Thyroid gland (tissue), 4 donors: ENCODE data around the gene SERINC2. TPM values are rescaled to one million over a fixed set of nuclear protein-coding genes. Genes with fewer than 3 reads are reported as not detected.

Experiments used
- DNase-seq, 2 donors: peaks; one replicate each; pipeline ENCODE4 v3.0.0-alpha.2; 2019
- H3K27ac ChIP-seq, 3 donors: fragments of 200-600 bp; sonication (generic); 1 replicate in 2 of 3; 2 replicates in 1 of 3; pipeline ENCODE4 v1.5.1; 2016 to 2019; ENCODE audit warnings: mild to moderate bottlenecking in 1 of 3, moderate library complexity in 1 of 3
- H3K27me3 ChIP-seq: fragments of 200-600 bp; sonication (generic); one replicate; pipeline ENCODE4 v1.5.1; 2019
- H3K36me3 ChIP-seq, 2 donors: fragments of 200-600 bp; sonication (generic); one replicate each; pipeline ENCODE4 v1.5.1; 2016 to 2019
- H3K4me1 ChIP-seq, 2 donors: fragments of 200-600 bp; sonication (generic); one replicate each; pipeline ENCODE4 v1.5.1; 2017 to 2019
- H3K4me3 ChIP-seq, 3 donors: fragments of 200-600 bp; sonication (generic); replicated peaks in 1 of 3; 1 replicate in 2 of 3; 2 replicates in 1 of 3; pipeline ENCODE4 v1.5.1; 2016; ENCODE audit warnings: mild to moderate bottlenecking in 1 of 3
- H3K9me3 ChIP-seq: fragments of 200-600 bp; sonication (generic); one replicate; pipeline ENCODE4 v1.5.1; 2017
- POLR2A ChIP-seq, 2 donors: fragments of 450-650 bp; IDR thresholded peaks; one replicate each; pipeline ENCODE4 v1.6.1; 2017; ENCODE audit warnings: antibody characterized with exemption in 2 of 2, mild to moderate bottlenecking in 2 of 2, moderate library complexity in 1 of 2
- whole genome bisulfite sequencing, 2 donors: methylation state at CpG; one replicate each; pipeline ENCODE4 v1.1.5; 2017; 5-methylcytosine and 5-hydroxymethylcytosine counted together
- intact Hi-C: fragments of 100-400 bp; cut with DNase I; formaldehyde crosslinking; loops from one replicate; pipeline ENCODE4 v1.15.1; 2023
- total RNA-seq, 4 donors: library from RNA; depleted of rRNA; stranded (reverse); fragments of >200 nt; gene quantifications; one replicate each; pipeline ENCODE4 v1.2.3, GENCODE V29; 2016
- TF ChIP-seq, protein P1 (sequence below), 6 experiments: fragments of 200-600 bp in 3 of 6; fragments of 450-650 bp in 3 of 6; sonication (generic) in 3 of 6; IDR thresholded peaks; one replicate each; pipeline ENCODE4 v1.5.1; 2016 to 2019; ENCODE audit warnings: antibody characterized with exemption in 6 of 6, mild to moderate bottlenecking in 2 of 6, inconsistent platforms in 1 of 6, moderate library complexity in 1 of 6

SERINC2 gene
- total RNA-seq, 4 donors from 2014 or later = 28.9 to 57.7 (median 37.7) TPM

- Histone ChIP-seq H3K9me3 (no peaks in the 10 kb centered on the region), H3K4me1 (no peaks in the 10 kb centered on the region), H3K4me3 (no peak overlapping the region), H3K27me3 (no peaks in the 10 kb centered on the region), H3K27ac (no peak overlapping the region), H3K36me3 (no peaks in the 10 kb centered on the region)
- intact Hi-C loops = no loop called here
- WGBS, 2 donors = 55 to 86% methylated on average over 3 to 4 of the region's 4 CpGs
- no peak for TF ChIP-seq POLR2A (IDR thresholded peaks at IDR 0.05)
- TF ChIP-seq, protein P1, sequence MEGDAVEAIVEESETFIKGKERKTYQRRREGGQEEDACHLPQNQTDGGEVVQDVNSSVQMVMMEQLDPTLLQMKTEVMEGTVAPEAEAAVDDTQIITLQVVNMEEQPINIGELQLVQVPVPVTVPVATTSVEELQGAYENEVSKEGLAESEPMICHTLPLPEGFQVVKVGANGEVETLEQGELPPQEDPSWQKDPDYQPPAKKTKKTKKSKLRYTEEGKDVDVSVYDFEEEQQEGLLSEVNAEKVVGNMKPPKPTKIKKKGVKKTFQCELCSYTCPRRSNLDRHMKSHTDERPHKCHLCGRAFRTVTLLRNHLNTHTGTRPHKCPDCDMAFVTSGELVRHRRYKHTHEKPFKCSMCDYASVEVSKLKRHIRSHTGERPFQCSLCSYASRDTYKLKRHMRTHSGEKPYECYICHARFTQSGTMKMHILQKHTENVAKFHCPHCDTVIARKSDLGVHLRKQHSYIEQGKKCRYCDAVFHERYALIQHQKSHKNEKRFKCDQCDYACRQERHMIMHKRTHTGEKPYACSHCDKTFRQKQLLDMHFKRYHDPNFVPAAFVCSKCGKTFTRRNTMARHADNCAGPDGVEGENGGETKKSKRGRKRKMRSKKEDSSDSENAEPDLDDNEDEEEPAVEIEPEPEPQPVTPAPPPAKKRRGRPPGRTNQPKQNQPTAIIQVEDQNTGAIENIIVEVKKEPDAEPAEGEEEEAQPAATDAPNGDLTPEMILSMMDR (IDR thresholded peaks at IDR 0.05) = no peak
- DNase-seq = no peak
Measured at GRCh38 chr1:31442648-31442994, 29.6 kb downstream of the SERINC2 start.

DNA sequence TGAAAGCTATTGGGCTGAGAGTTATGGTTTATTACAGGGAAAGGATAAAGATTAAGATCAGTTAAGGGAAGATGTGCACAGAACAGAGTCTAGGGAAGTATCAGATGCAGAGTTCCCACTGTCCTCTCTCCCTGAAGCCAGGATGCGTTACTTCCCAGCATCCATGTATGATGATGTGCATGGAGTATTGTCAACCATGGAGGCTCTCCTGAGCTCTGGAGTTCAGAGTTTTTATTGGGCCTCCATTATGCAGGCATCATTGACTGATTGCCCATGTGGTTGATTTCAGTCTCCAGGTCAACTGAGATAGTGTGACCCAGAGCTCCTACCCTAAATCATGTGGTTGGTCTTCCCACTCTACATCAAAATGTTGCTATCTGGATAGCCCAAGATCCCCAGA lies 30.7 kb downstream of the SERINC2 start:
- 100% methylated on average over 1 of the region's 1 CpG for WGBS, 2 donors
- intact Hi-C loops = no loop called here
- Histone ChIP-seq H3K27ac (no peak overlapping the region), H3K4me3 (no peak overlapping the region), H3K27me3 (no peaks in the 10 kb centered on the region), H3K9me3 (no peaks in the 10 kb centered on the region), H3K4me1 (no peaks in the 10 kb centered on the region), H3K36me3 (no peaks in the 10 kb centered on the region)
- no peak for TF ChIP-seq POLR2A (IDR thresholded peaks at IDR 0.05)
- TF ChIP-seq, protein P1 (IDR thresholded peaks at IDR 0.05) = no peak
- DNase-seq = no peak

- Histone ChIP-seq H3K27me3 (no peaks in the 10 kb centered on the region), H3K27ac (no peak overlapping the region), H3K4me3 (no peak overlapping the region), H3K36me3 (no peaks in the 10 kb centered on the region), H3K9me3 (no peaks in the 10 kb centered on the region), H3K4me1 (no peaks in the 10 kb centered on the region)
- DNase-seq = no peak
- TF ChIP-seq POLR2A (IDR thresholded peaks at IDR 0.05) = no peak
- TF ChIP-seq, protein P1 (IDR thresholded peaks at IDR 0.05) = no peak
- WGBS, 2 donors = 68 to 80% methylated on average over 8 of the region's 8 CpGs
- intact Hi-C loops = no loop called here
Measured at GRCh38 chr1:31444725-31445448, 31.9 kb downstream of the SERINC2 start.

DNA sequence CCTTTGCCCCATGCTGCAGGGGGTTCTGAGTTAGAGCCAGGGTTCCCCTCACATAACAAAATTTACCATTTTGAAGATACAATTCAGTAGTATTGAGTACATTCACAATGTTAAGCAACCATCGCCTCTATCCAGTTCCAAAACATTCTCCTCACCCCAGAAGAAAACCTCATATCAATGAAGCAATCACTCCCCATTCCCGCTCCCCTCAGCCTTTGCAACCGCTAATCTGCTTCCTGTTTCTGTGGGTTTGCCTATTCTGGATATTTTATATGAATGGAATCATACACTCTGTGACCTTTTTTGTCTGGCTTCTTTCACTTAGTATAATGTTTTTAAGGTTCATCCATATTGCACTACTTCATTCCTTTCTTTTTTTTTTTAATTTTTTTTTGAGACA lies 32.9 kb downstream of the SERINC2 start:
- Histone ChIP-seq H3K4me3 (no peak overlapping the region), H3K36me3 (no peaks in the 10 kb centered on the region), H3K27me3 (no peaks in the 10 kb centered on the region), H3K9me3 (no peaks in the 10 kb centered on the region), H3K4me1 (no peaks in the 10 kb centered on the region), H3K27ac (no peak overlapping the region)
- TF ChIP-seq POLR2A (IDR thresholded peaks at IDR 0.05) = no peak
- TF ChIP-seq, protein P1 (IDR thresholded peaks at IDR 0.05) = no peak
- intact Hi-C loops = no loop called here
- no peak for DNase-seq
- WGBS, 2 donors = 83 to 86% methylated on average over 3 of the region's 3 CpGs

DNA sequence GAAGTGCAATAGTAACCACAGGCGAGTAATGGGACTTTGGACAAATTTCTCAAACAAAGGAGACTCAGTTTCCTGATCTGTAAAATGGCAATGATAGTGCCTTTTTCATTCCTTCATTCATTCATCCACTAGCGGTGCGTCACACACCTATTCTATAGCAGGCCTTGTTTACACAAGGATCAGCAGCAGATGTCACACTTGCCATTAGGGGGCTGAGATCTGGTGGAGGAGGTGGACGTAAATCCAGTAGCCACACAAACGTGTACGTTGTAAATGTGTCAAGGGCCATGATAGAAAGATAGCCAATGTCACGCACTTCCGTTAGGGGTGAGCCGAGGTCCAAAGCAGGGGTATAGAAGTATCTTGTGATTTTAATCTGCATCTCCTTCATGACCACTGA lies 34.2 kb downstream of the SERINC2 start:
- no peak for TF ChIP-seq POLR2A (IDR thresholded peaks at IDR 0.05)
- H3K4me3 ChIP-seq = no peak overlapping the region
- 59 to 68% methylated on average over 9 of the region's 9 CpGs for WGBS, 2 donors

More for the DNA sequence above, 34.2 kb downstream of the SERINC2 start:
- H3K27me3 ChIP-seq = no peaks in the 10 kb centered on the region
- H3K4me1 ChIP-seq = no peaks in the 10 kb centered on the region
- H3K36me3 ChIP-seq = no peaks in the 10 kb centered on the region
- H3K27ac ChIP-seq = no peak overlapping the region
- no peaks in the 10 kb centered on the region for H3K9me3 ChIP-seq
- intact Hi-C loops = no loop called here
- DNase-seq = no peak
